GM10248 (cell line): ENCODE results near the gene ABR.
"Not testable (repeated sequence)": the region's sequence is repeated elsewhere in the genome, so short reads cannot be mapped to it uniquely, and the experiment has no call there.

Experiments
- CTCF ChIA-PET: fragments of 300-600 bp; sonication (Branson Sonifier 250); formaldehyde crosslinking; extraction: SDS; loops from one replicate; lab custom pipeline; 2021; ENCODE audit warnings: antibody characterized with exemption; lab: Yijun Ruan, JAX
- POLR2A ChIA-PET: fragments of 350-650 bp; sonication (Branson Sonifier 250); formaldehyde crosslinking; extraction: SDS; loops from one replicate; lab custom pipeline; 2020; ENCODE audit warnings: antibody characterized with exemption; lab: Yijun Ruan, JAX
- DNase-seq: peaks from one replicate; pipeline ENCODE4 v3.0.0; 2012; ENCODE audit errors: extremely low spot score
- TF ChIP-seq, protein P1 (sequence below): IDR thresholded peaks from 2 replicates; pipeline ENCODE4 v1.5.1; 2012; ENCODE audit warnings: mild to moderate bottlenecking, low read depth; ENCODE audit errors: extremely low read depth, missing control alignments, control extremely low read depth

Gene ABR

GRCh38 chr17:973053-973452 lies 206.7 kb downstream of the ABR start:
- no peak for DNase-seq
- ChIA-PET CTCF (interaction anchor here (2.2 kb wide), 1 partner anchor 8 kb away, joined by 6 read pairs; no protein-coding TSS in a partner anchor), POLR2A (no interaction called here)
- TF ChIP-seq, protein P1, sequence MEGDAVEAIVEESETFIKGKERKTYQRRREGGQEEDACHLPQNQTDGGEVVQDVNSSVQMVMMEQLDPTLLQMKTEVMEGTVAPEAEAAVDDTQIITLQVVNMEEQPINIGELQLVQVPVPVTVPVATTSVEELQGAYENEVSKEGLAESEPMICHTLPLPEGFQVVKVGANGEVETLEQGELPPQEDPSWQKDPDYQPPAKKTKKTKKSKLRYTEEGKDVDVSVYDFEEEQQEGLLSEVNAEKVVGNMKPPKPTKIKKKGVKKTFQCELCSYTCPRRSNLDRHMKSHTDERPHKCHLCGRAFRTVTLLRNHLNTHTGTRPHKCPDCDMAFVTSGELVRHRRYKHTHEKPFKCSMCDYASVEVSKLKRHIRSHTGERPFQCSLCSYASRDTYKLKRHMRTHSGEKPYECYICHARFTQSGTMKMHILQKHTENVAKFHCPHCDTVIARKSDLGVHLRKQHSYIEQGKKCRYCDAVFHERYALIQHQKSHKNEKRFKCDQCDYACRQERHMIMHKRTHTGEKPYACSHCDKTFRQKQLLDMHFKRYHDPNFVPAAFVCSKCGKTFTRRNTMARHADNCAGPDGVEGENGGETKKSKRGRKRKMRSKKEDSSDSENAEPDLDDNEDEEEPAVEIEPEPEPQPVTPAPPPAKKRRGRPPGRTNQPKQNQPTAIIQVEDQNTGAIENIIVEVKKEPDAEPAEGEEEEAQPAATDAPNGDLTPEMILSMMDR = no peak

GRCh38 chr17:971861-972260 lies 207.9 kb downstream of the ABR start:
- CTCF ChIA-PET = interaction anchor here (2.2 kb wide), 1 partner anchor 9 kb away, joined by 6 read pairs; no protein-coding TSS in a partner anchor
- POLR2A ChIA-PET, DNase-seq: not testable (repeated sequence)

- CTCF ChIA-PET = interaction anchor here (1.4 kb wide), 1 partner anchor 27 kb away, joined by 3 read pairs; the partner anchor contains the start of gene TIMM22
- POLR2A ChIA-PET = no interaction called here
- TF ChIP-seq, protein P1 = no peak
- DNase-seq = no peak
These were observed 209.4 kb downstream of the ABR start for GRCh38 chr17:970364-970763.

- TF ChIP-seq, protein P1 = no peak
- ChIA-PET CTCF (interaction anchor here (1.4 kb wide), 1 partner anchor 27 kb away, joined by 3 read pairs; the partner anchor contains the start of gene TIMM22), POLR2A (no interaction called here)
- no peak for DNase-seq
These were observed 209.9 kb downstream of the ABR start for GRCh38 chr17:969811-970355.

DNA sequence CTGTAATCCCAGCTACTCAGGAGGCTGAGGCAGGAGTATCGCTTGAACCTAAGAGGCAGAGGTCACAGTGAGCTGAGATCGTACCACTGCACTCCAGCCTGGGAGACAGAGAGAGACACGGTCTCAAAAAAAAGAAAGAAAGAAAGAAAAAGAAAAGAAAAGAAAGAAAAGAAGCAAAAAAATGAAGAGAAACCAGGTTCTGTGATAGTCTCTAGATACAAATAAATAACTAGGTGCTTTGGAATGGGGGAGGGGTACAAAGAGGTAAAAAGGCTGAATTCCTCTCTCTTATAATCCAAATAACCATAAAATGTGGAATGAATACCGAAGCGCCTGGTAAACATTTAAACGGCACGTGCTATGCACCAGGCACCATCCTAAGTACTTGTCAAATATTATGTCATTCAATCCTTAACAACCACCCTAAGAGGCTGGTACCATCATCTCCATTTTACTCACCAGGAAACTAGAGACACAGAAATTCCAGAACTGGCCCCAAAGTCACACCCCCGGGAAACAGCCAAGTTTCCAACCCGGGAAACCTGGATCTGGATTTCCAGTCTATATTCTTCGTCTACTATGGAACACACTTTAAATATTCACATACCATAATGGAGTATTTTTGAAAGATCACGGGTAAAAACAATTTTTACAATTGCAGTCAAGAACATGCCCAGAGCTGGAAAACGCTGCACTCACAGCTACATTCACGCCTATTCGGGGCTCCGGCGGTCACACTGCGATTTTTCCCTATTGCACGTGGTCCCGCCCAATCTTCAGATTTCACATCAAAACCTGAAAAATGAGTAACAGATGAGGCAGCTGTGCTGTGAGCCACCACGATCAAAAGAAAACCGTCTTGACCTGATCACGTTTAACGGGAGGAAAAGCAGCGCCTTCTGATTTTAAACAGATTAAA lies 210.7 kb downstream of the ABR start:
- TF ChIP-seq, protein P1 = no peak
- DNase-seq = no peak
- POLR2A ChIA-PET = no interaction called here
- CTCF ChIA-PET = no interaction called here

DNA sequence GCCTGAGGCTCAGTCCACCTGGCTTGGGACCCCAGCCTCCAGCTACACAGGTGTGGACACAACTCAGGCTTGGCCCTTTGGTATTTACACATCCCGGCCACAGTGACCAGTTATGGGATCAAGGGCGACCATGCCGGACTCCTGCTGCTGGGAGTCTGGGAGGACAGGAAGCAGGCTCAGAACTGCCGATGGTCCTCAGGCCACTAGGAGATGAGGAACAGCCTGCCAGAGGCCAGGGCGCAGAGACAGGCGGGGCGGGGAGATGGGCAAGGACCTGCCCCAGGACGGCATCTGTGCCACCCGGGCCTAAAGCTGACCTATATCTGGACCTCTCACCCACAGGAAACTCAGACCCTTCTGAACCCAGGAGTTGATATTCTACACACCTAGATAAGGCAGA lies 212.7 kb downstream of the ABR start:
- TF ChIP-seq, protein P1 = no peak
- no peak for DNase-seq
- ChIA-PET POLR2A (no interaction called here), CTCF (no interaction called here)
